Activated CD4-positive, alpha-beta T cell treated with anti-CD3 and anti-CD28 coated beads, Interleukin-2, Interleukin-4, amounts not matched to agents 100 ng/mL and 50 ng/mL, durations not matched to agents 16 hours and 8 hours (primary cell): ENCODE measurements around the gene LCLAT1.
"Not testable (repeated sequence)": the region's sequence is repeated elsewhere in the genome, so short reads cannot be mapped to it uniquely, and the experiment has no call there.

Source experiments
- DNase-seq: peaks from one replicate; pipeline ENCODE4 v3.0.0-alpha.2; 2020; ENCODE audit warnings: low spot score

LCLAT1 gene

DNA sequence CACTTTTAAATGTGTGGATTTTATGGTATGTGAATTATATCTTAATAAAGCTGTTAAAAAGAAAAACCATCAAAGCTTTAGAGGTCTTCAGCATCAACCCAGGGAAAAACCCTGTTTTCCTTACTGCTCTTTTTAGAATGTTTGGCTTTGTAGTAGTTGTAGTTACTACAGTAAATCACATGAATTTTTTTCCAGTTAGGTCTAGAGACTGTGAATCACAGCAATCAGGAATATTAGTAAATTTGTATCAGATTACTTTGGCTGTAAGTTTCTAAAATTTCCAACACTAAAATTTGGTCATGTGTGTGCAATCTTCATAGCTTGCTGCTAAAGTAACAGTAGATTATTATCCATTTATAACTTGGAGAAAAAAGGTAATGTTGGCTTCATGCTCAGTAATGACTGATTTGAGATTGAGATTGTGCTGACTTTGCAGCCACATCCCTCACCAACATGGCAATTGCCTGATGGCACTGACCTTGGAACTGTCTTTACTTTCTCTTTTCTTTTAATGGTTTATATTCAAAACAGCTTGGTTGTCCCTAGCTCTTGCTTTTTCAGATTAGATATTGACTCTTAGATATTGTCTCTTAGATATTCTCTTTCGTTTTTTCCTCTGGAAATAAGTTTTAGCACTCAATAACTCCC is 41.1 kb downstream of the LCLAT1 start:
- DNase-seq: no peak

DNA sequence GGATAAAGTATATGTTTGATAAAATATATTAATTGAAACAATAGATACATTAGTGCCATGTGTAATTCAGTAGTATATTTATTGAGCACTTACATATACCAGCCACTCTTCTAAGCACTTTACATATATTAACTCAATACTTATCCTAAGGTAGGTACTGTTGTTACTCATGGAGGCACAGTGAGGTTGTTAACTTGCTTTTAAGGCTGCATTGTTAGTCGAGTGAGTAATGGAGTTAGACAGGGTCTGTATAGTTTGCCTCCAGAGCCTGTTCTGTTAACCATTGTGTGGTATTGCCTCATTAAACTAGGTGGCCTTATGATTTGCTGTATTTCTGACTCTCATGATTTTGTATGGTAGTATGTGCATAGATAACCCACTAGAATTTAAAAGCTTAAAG is 44.2 kb downstream of the LCLAT1 start:
- no peak for DNase-seq

DNA sequence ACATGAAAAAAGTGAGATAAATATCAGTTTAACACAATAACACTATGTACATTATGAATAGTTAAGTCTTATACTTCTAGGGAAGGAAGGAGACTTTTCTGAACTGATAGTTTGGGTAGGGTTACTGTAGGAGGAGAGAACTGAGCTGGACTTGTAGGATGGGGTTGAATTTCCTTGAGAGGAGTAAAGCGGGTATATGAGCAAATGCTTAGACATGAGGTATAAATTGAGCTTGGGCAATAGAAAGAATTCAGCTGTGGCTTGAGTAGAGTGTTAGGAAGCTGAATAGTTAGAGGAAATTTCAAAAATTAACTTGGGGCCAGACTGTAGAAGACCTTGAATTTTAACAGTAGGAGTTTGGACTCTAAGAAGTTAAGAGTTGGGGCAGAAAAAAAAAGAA is 45.1 kb downstream of the LCLAT1 start:
- DNase-seq: no peak

DNA sequence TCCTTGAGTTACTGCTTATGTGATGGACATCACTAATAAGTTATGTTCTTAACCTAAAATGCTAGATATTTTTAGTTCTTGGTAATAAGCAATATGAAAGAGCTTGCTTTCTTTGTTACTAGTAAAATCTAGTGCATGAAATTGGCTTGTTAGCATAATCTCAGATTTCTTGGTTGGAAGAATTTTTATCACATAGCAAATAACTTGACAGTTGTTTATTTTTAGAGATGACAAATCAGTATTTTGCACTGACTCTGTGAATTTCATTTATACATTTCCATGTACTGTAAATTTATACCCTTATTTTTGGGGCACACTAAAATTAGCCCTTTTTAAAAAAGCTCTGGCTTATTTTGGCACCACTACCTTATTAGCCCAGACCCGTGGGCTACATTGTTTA is 45.6 kb downstream of the LCLAT1 start:
- no peak for DNase-seq

DNA sequence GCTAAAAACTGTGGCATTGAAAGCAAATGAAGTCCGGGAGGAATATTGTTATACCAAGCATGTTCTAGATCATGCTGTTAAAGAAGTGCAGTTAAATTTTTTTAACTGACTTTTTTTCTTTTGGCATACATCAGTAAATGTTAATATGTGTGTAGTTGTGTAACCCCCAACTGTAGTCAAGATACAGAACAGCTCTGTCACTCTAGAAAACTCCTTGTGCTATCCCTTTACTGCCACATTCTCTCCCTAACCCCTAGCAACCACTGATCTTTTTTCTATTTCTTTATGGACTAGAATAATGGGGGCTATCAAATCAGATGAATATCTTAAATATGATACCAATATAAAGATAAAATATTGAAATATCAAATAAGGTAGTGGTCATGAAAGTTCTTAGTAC is 46.4 kb downstream of the LCLAT1 start:
- DNase-seq: no peak

DNA sequence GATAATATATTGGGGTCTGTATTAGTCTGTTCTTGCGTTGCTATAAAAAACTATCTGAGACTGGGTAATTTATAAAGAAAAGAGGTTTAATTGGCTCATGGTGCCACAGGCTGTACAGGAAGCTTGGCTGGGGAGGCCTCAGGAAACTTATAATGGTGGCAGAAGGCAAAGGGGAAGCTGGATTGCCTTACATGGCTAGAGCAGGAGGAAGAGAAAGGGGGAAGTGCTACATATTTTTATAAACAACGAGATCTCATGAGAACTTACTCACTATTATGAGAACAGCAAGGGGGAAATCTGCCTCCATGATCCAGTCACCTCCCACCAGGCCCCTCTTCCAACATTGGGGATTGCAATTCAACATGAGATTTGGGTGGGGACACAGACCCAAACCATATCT is 48.9 kb downstream of the LCLAT1 start:
- not testable (repeated sequence) for DNase-seq

DNA sequence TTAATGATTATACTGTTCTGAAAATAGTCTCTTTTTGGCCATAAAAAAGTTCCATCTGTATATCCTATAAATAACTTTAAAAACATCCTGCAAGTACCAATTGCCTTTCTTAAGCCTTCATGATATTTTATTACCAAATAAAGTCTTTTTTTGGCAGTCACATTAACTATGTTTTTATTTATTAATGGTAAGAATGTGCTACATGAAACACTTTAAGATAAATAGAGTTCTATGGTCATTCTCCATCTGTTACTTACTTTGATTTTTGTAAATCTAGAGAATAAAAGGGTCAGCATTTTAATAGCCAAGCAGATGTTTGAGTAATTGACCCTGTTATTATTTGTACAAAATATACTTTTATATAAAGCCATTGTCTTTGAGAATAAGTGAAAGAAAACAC is 52.6 kb downstream of the LCLAT1 start:
- no peak for DNase-seq

DNA sequence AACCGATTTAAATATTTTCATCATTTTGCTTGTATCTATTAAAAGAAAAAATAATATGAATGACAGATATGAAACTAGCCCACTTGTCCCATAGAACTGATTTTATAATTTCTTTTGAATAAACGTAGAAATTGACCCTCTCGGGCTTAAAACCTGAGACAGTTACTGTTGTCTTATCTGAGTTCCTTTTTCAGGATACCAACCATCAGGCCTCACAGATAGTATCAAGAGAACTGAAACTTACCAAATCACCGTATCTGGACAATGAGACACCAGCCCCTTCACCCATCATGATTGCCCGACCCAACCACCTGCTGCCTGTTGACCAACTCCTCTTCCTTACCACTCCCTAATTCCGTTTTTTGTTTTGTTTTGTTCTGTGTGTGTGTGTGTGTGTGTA is 53.7 kb downstream of the LCLAT1 start:
- DNase-seq: no peak

DNA sequence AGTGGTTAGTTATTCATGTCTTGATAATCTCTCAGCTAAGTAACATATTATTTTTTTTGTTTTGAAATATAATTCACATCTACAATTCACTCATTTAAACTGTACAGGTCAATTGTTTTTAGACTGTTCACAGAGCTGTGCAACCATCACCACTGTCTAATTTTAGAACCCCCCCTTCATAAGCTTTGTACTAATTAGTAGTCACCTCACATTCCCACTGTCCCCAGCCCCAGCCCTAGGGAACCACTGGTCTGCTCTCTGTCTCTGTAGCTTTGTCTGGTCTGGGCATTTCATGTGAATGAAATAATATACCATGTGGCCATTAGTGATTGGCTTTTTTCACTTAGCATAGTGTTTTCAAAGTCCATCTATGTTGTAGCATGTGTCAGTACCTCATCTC is 55.3 kb downstream of the LCLAT1 start:
- DNase-seq: no peak

DNA sequence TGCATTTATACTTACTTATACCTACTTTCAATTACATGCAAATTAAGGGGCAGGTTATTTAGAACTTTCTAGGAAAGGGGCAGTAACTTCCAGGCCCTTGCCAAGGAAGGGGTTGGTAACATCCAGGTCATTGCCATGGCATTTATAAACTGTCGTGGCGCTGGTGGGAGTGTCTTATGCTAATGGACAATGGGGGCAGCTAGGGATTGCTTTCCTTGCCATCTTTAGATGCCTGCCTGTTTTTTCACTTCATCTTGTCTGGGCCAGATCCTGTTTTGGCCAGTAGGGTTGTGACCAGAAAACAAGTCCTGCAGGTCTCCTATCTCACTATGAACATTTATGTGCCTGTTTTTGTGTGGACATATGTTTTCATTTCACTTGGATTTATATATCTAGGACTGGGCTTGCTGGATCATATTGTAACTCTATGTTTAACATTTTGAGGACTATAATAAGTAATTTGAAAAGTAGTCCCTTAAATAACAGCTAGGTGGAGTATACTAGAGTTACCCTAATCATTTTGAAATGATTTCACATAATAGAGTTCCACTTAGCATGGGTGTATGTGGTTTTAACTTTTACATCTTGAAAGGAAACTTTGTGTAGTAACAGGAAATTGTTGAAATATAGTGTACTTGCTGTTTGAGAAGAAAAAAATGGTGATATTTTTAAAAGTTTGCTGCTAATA is 56.1 kb downstream of the LCLAT1 start:
- DNase-seq: no peak

DNA sequence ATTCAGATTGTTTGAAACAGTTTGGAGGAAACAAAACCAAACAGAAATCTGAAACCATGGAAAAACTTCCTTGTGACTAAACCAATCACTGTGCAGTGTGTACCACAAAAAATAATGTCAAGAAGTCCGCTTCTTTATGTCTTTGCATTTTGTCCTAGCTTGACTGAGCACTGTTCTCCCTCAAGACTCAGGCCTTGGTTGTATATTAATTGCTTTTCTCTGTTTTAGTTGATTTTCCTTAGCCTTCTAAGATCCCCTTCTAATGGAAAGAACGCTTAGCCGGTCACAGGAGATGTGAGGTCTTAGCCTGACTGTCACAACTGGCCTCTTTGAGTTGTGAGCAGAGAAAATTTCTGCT is 56.6 kb downstream of the LCLAT1 start:
- DNase-seq: no peak

DNA sequence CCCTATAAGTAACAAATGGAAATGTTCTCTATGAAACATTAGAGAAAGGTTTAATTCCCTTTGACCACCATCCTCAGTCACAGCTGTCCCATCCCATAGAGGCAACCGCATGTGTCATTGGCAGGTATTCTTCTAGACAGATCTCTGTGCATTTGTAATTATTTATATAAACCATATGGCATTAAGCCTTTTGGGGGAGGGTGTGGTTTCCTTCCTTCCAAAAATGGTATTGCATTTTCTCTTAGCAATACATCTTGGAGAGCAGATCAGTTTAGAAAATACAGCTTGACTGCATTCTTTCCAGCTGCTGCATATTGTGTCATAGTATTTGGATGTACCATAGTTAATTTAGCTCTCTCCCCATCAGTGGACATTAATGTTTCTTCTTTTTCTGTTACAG is 57.7 kb downstream of the LCLAT1 start:
- DNase-seq: no peak

DNA sequence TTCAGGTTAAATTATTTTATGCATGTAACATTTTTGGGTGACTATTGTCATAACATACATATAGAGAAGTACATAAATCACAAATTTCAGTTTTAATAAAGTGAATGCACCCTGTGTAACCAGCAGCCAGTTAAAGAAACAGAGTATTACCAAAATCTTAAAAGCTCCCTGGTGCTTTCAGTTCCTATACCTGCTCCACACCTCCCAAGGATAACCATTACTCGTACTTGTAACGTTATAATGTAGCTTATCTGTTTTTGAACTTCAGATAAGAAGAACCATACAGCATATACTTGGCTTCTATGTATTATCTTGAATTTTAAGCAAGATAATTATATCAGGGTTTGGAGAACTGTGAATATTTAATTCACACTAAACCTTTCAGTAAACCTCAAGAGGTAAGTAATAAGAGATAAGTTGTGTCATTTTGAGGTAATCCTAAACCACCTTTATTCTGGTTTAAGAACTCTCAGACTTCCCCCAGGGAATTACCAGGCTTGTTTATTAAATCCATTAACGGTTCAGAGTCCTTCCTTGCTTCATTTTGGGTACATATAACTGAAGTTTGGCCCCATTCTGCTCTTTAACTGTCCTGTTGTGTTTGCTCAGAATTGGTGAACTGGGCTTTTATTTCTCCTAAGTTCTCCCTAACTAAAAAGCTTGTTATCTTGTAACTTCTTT is 58.6 kb downstream of the LCLAT1 start:
- DNase-seq: no peak

DNA sequence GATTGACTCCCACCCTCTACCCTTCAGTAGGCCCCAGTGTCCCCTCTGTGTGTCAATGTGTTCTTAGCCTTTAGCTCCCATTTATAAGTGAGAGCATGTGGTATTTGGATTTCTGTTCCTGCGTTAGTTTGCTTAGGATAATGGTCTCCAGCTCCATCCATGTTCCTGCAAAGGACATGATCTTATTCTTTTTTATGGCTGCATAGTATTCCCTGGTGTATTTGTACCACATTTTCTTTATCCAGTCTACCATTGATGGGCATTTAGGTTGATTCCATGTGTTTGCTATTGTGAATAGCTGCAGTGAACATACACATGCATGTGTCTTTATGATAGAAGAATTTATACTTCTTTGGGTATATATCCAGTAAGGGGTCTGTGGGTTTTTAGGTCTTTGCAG is 60.4 kb downstream of the LCLAT1 start:
- DNase-seq: not testable (repeated sequence)

DNA sequence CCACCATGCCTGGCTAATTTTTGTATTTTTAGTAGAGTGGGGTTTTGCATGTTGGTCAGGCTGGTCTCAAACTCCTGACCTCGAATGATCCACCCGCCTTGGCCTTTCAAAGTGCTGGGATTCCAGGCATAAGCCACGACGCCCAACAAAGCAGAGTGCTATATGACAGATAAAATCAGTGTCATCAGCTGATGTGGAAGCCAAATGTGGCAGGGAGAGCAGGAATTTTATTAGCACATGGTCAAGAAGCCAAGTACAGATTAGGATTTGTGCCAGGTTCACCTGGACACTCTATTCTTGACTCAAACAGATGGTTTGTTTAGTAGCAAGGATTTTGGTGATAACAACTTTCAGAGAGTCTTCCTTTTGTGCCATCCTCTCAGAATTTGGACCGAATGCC is 62.7 kb downstream of the LCLAT1 start:
- no peak for DNase-seq

DNA sequence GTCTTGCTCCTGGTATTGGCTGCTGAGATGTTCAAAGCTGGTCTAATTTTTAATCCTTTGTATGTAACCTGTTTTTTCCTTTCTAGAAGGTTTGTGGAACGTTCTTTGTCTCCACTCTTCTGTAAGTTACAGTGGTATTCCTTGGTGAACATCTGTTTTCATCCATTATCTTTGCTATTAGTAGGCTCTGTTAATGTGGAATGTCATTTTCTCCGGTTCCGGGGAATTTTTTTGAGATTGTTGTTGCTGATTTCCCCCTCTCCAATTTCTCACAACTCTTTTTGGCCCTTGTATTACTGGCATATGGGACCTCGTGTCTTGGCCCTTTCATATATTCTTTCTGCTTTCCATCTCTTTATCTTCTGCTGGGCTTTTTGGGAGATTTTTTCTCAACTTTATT is 63.4 kb downstream of the LCLAT1 start:
- no peak for DNase-seq

DNA sequence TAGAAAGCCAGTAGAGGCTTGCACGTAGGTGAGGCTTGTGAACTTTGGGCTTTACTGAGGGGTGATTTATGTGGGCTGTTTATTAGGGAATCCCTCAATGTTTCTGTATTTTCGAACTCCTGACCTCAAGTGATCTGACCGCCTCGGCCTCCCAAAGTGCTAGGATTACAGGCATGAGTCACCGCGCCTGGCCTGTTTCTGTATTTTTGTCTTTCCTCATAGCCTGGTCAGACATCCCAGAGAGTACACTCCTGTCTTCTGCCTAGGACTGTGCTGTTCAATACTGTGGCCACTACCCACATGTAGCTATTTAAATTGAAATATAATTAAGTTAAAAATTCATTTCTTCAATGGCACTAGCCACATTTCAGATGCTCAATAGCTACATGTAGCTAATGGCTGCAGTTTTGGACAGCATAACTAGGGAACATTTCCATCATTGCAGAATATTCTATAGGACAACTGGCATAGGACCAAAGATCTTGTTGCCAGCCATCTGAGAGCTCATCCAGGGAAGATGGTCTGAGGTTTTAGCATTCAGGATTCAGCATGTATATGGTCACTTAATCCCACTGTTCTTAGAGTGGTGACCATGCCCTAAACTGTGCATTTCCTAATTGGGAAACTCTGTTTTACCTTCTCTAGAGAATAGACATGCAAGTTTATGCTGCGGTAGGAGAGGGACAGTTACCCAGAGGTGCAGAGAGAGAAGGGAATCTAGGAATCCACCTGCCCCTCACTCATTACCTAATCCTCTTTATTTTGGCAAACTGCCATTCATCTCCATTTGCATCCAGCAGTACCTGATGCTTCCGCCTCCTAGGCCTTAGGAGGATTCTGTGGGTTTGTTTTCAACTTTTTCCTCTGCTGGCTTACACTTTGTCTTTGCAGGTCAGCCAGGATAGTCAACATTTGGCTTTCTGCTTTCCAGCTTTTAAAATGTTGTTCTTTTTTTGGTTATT is 64.4 kb downstream of the LCLAT1 start:
- DNase-seq: no peak

DNA sequence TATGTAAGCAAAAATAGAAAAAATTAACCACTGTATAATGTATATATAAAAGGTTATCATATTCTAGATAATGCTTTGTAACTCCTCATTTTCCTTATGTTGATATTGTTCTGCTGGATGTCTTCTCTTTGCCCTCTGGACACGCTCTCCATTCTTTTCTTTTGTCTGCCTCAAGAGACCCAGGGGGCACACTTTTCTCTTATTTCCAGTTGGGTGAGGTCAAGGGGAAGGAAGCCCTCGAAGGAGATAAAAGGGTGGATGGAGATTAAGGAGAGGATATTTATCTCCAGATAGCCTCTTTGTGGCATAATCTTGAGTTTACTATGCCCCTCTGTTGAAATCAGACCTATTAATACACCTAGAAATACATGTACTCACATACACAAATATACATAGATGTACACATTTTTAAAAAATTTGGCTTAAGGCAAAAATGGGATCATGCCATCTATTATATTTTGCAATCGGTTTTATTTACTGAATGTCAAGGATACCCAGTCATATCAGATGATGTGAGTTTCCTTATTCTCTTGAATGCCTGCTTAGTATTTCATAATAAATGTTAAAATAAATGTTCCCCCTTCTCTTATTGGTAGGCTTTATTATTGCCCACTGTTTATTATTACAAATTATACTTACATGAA is 65.3 kb downstream of the LCLAT1 start:
- DNase-seq: no peak

DNA sequence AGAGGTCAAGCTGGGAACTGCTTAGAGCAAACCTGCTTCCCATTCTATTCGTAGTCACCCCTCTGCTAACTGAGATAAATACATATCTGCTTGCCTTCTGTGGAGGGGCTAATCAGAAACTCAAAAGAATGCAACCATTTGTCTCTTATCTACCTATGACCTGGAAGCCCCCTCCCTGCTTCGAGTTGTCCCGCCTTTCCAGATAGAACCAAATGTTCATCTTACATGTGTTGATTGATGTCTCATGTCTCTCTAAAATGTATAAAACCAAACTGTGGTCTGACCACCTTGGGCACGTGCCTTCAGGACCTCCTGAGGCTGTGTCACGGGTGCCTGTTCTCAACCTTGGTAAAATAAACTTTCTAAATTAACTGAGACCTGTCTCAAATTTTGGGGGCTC is 66.6 kb downstream of the LCLAT1 start:
- DNase-seq: not testable (repeated sequence)

DNA sequence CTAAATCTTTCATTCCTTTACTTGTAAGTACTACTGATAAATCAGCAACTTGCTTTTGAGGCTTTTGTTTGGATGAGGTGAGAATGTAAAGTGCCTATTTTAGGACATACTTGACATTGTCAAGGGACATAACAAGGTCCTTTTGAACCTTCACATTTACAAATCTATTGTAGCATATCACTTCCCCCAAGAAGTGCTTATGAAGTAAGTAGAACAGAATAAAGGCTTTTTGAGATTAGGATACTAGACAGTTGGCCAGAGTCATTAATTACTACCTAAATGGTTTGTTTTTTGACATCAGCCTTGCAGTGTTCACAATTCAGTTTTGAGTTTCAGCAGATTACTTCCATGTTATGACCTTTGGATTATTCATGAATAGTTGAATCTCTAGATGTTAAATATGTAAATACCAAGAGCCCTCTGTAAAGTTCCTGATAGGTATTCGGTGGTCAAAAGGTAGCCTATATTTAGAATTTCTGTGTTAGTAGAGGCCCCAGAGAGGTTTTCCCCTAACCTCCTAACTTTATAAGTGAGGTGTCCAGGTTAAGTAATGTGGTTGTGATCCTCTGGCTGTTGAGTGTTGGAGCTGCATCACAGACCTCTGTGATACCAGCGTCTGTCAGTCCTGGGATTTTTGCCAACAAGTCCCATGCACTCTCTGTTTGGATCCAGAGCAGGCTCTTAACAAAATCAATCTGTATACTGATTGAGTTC is 67.2 kb downstream of the LCLAT1 start:
- DNase-seq: no peak

DNA sequence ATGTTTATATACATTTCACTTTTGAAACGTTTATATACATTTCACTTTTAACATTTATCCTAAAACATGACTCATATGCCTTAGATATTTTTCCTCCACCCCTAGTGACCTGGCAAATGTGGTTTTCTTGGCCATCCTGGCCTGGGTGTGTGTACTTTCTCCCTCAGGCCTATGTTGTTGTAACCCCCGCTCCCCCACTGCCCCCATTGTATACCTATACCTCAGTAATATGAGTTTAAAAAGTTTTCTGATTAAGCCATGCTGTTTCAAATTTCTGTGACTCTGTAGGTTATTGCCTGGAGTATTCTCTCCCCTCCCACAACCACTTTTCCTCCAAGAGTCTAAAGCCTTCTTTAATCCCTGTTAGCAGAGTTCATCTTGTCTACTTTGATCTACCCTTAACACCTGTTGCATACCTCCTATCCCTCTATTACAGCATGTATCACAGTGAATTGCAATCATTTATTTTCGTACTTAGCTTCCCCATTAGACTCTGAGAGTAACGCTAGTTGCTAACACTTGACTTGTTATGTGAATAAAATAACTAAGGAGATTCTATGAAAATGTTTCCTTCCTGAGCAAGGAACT is 67.9 kb downstream of the LCLAT1 start:
- no peak for DNase-seq
